ENCODE results near the gene DNAJC18.
A peak's percentile ranks its signal among the peaks of the same experiment; 100 is the strongest.

Gene DNAJC18

GRCh38 chr5:139371482-139372435, 67.6 kb downstream of the DNAJC18 start:
- Histone ChIP-seq H3K36me3 (ENCODE audit: insufficient read depth, low read length) (peaks cover 35% of the 10 kb centered on the region), H3K27ac (ENCODE audit: low read depth, low read length, poor library complexity, severe bottlenecking) (no peak overlapping the region), H3F3A (ENCODE audit: insufficient read depth, low read length) (no peaks in the 10 kb centered on the region)

GRCh38 chr5:139369181-139369580, 70.1 kb downstream of the DNAJC18 start:
- no peaks in the 10 kb centered on the region for H3K27me3 ChIP-seq (ENCODE audit: insufficient read depth, low read length)
- H3K79me2 ChIP-seq (ENCODE audit: insufficient read depth, low read length), result no peaks in the 10 kb centered on the region
- no peak overlapping the region for H3K27ac ChIP-seq (ENCODE audit: low read depth, low read length, poor library complexity, severe bottlenecking)
- no peak overlapping the region for H2AFZ ChIP-seq (ENCODE audit: low read length)
- H3K4me2 ChIP-seq (ENCODE audit: low read length), result no peak overlapping the region
- no peaks in the 10 kb centered on the region for H4K20me1 ChIP-seq (ENCODE audit: insufficient read depth, low read length)
- no peaks in the 10 kb centered on the region for H3K9me3 ChIP-seq (ENCODE audit: low read length)
- H3K36me3 ChIP-seq (ENCODE audit: insufficient read depth, low read length), result peaks cover 57% of the 10 kb centered on the region
- H3K4me1 ChIP-seq (ENCODE audit: insufficient read depth, low read length, severe bottlenecking), result no peaks in the 10 kb centered on the region
- no peak for TF ChIP-seq EZH2 (IDR thresholded peaks at IDR 0.05; ENCODE audit: borderline replicate concordance, low read length)
- TF ChIP-seq CTCF (IDR thresholded peaks at IDR 0.05; ENCODE audit: low read length), result no peak
- no peaks in the 10 kb centered on the region for H3F3A ChIP-seq (ENCODE audit: insufficient read depth, low read length)
- H3K4me3 ChIP-seq (ENCODE audit: low read depth, low read length, poor library complexity, severe bottlenecking), result no peak overlapping the region
- H3K9ac ChIP-seq (ENCODE audit: low read length), result no peak overlapping the region
- no peaks in the 10 kb centered on the region for H3K9me2 ChIP-seq (ENCODE audit: low read depth, low read length)

More at GRCh38 chr5:139371482-139372435, 67.6 kb downstream of the DNAJC18 start:
- no peaks in the 10 kb centered on the region for H3K9me3 ChIP-seq (ENCODE audit: low read length)
- H3K9ac ChIP-seq (ENCODE audit: low read length), result no peak overlapping the region
- H3K9me2 ChIP-seq (ENCODE audit: low read depth, low read length), result no peaks in the 10 kb centered on the region
- no peak overlapping the region for H3K4me2 ChIP-seq (ENCODE audit: low read length)
- TF ChIP-seq EZH2 (IDR thresholded peaks at IDR 0.05; ENCODE audit: borderline replicate concordance, low read length) (no peak), CTCF (IDR thresholded peaks at IDR 0.05; ENCODE audit: low read length) (no peak)
- H3K4me3 ChIP-seq (ENCODE audit: low read depth, low read length, poor library complexity, severe bottlenecking), result no peak overlapping the region
- H3K79me2 ChIP-seq (ENCODE audit: insufficient read depth, low read length), result no peaks in the 10 kb centered on the region
- no peaks in the 10 kb centered on the region for H3K4me1 ChIP-seq (ENCODE audit: insufficient read depth, low read length, severe bottlenecking)
- H3K27me3 ChIP-seq (ENCODE audit: insufficient read depth, low read length), result no peaks in the 10 kb centered on the region
- H2AFZ ChIP-seq (ENCODE audit: low read length), result no peak overlapping the region
- no peaks in the 10 kb centered on the region for H4K20me1 ChIP-seq (ENCODE audit: insufficient read depth, low read length)

- no peaks in the 10 kb centered on the region for H3F3A ChIP-seq (ENCODE audit: insufficient read depth, low read length)
- H3K4me2 ChIP-seq (ENCODE audit: low read length), result no peak overlapping the region
- H3K9me2 ChIP-seq (ENCODE audit: low read depth, low read length), result no peaks in the 10 kb centered on the region
- no peak overlapping the region for H3K27ac ChIP-seq (ENCODE audit: low read depth, low read length, poor library complexity, severe bottlenecking)
- peaks cover 63% of the 10 kb centered on the region for H3K36me3 ChIP-seq (ENCODE audit: insufficient read depth, low read length)
- no peaks in the 10 kb centered on the region for H3K9me3 ChIP-seq (ENCODE audit: low read length)
- no peak overlapping the region for H2AFZ ChIP-seq (ENCODE audit: low read length)
- H3K4me3 ChIP-seq (ENCODE audit: low read depth, low read length, poor library complexity, severe bottlenecking), result no peak overlapping the region
- TF ChIP-seq EZH2 (IDR thresholded peaks at IDR 0.05; ENCODE audit: borderline replicate concordance, low read length) (no peak), CTCF (IDR thresholded peaks at IDR 0.05; ENCODE audit: low read length) (peak; percentile 33; the same call in 1 of the 2 replicates)
- H3K27me3 ChIP-seq (ENCODE audit: insufficient read depth, low read length), result no peaks in the 10 kb centered on the region
- no peak overlapping the region for H3K9ac ChIP-seq (ENCODE audit: low read length)
- H3K79me2 ChIP-seq (ENCODE audit: insufficient read depth, low read length), result no peaks in the 10 kb centered on the region
- H3K4me1 ChIP-seq (ENCODE audit: insufficient read depth, low read length, severe bottlenecking), result no peaks in the 10 kb centered on the region
- H4K20me1 ChIP-seq (ENCODE audit: insufficient read depth, low read length), result no peaks in the 10 kb centered on the region
Measured at GRCh38 chr5:139368613-139369012, 70.7 kb downstream of the DNAJC18 start.

All from OCI-LY1 (cell line).